GM21737 (cell line): ENCODE results near the gene PPP1R15A.
"Not testable (repeated sequence)": the region's sequence is repeated elsewhere in the genome, so short reads cannot be mapped to it uniquely, and the experiment has no call there.

Source experiments
- ATAC-seq: cut with Tn5 transposase; IDR thresholded peaks from one replicate; pipeline ENCODE4 v1.9.1; 2021; ENCODE audit warnings: mild to moderate bottlenecking, moderate library complexity; ENCODE audit not compliant: unreplicated experiment

The PPP1R15A gene

DNA sequence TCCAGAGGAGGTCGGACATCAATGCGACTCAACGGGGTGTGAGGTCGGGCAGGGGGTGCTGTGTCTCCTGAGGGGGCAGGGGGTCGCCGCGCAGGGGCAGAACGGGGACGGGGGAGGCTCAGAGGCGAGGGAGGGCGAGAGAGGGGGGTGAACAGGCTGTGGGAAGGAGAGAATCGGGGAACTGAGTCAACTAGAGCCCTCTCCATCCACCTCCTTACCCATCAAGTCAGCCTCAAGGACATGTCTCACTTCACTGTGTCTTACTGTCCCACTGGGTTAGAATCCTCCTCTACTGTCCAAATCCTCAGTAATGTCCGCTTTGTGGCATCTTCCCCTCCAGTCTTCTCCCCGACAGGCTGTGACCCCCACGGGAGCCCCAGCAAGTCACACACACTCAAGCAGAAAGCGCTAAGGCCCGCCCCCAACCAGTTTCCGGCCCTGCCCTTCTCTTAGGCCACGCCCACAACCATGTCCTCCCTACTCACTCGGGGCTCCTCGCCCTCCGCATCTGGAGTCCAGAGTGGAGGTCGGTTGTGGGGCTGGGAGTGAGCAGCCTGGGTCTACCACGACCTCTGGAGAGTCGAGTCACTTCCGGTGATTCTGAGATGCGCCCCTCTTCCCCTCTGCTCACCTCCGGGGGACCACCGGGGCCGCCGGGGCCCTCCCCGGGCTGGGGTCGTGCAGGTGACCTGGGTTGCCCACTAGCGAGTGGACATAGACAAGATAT lies 13.1 kb upstream of the PPP1R15A start:
- ATAC-seq = no peak

DNA sequence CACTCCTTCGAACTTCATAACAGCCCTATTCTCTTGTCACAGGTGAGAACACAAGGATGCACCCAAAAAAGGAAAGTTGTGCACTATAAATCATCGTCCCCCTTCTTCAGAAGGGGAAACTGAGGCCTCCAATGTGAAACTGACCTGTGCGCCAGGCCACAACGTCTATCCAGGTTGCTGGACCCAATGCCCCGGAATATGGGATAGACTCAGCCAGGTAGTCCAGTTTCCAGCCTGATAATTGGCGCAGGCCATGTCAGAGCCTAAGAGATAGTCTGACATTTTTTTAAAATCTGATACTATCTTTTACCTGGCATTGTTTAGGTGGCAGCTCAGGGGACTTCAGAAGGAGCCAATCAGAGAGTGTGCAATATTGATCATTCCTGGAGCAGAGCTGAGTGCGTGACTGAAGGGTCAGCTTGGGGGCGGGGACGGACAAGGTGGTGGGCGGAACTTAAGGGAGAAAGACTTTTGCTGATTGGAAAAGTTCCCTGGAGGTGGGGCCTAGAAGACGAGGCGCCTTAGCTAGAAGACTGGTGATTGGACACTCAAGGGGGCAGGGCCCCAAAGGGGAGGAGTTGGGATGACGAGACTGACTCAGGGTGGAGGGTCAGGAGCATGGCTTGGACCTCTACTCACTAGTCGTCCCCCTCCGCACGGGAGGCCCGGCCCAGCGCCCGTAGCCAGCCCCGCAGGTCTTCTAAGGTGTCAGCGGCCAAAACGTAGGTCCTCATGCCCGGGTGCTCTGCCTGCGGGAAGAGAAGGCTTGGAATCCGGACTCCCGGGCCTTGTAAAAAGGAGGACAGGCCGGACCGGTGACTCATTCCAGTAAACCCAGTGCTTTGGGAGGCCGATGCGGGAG lies 12.3 kb upstream of the PPP1R15A start:
- no peak for ATAC-seq

DNA sequence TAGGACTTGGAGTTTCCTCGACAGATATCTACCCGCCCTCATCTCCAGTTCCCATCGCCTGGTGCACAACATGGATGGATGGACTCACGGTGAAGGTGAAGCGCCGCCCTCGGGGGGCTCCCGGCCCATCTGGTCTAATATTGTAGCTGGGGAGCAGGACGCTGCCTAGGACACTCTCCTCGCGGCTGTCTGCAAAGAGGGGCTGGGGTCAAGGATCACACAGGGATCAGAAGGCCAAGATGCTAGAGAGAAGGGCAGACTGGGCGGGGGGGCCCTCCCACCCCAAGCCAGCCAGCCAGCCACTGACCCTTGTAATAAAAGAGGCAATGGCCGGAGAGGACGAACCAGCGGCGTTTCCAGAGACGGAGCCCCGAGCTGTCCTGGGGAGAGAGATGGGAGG lies 10.9 kb upstream of the PPP1R15A start:
- ATAC-seq = no peak

DNA sequence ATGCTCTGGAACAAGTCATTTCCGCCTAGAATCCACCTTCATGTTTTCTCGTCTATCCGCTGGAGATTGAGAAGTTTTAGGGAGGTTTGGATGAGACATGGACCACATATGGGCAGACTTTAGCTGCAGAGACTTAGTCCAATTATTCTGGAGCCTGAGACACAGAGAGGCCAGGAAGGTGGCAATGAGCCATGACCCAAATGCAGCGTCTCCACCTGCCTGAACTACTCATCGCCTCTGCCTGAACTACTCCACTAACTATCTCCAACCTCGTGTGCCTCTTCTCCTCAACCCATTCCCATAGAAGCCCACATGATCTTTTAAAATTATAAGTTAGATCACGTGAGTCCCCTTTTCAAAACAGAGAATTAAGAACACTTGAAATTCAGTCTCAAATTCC lies 9.4 kb upstream of the PPP1R15A start:
- ATAC-seq = no peak

DNA sequence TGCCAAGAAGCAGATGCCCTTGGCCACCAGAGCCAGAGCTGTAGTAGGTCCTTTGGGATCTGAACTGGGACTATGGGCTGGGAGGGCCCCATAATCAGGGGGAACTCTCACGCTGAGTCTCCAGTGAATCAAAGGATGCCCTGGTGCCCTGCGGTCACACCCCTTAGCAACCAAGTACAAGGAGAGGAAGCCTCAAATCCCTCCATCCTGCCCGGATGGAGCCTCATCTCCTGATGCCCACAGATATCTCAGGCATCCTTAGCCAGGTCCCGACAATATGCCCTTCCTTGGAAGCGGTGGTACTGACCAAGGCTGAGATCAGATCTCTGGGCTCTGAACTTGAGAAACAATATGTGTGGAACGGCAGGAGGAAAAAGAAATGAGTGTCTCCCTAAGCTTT lies 5.5 kb upstream of the PPP1R15A start:
- no peak for ATAC-seq

DNA sequence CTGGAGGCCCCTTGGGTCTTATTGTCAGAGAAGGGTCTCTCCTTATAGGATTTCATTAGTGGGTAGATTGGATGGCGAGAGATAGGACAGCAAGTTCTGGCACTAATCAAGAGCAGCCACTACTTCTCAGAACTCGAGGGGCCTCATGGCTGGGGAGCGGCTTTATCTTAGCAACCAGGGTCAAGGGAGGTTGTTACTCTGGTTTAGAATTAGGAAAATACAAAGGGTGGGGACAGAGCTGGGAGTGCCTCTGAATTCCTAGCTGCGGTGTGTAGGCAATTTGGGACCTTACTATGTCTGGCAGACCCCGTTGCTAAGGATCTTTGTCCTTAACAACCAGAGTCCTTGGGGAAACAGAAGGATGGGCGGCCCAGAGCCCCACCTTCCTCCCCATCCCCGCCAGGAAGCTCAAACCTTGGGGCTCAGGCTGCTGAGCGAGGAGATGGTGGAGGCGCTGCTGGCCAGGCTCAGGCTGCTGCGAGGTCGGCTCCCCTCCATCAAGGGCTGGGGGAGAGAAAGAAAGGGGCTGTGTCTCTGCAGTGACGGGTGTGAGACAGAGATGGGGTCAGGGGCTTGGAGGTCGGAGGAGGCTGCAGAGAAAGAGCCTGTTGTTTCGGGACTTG lies 5.0 kb upstream of the PPP1R15A start:
- no peak for ATAC-seq

DNA sequence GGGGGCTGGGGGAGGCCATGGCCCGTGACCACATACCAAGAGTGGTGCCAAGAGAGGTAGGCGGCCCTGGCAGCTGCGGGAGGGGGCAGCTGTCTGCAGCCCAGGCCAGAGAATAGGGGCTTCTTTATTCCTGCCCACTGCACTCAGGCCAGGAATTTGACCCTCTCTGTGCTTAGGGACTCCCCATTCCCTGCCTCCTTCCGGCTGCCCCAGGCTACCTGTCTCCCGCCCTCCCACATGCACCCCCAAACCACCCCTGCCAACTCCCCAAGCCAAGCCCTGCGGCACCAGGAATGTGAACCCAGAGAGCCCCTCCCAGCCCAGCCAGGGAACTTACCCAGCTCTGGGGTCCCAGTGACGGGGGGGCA lies 4.5 kb upstream of the PPP1R15A start:
- no peak for ATAC-seq

DNA sequence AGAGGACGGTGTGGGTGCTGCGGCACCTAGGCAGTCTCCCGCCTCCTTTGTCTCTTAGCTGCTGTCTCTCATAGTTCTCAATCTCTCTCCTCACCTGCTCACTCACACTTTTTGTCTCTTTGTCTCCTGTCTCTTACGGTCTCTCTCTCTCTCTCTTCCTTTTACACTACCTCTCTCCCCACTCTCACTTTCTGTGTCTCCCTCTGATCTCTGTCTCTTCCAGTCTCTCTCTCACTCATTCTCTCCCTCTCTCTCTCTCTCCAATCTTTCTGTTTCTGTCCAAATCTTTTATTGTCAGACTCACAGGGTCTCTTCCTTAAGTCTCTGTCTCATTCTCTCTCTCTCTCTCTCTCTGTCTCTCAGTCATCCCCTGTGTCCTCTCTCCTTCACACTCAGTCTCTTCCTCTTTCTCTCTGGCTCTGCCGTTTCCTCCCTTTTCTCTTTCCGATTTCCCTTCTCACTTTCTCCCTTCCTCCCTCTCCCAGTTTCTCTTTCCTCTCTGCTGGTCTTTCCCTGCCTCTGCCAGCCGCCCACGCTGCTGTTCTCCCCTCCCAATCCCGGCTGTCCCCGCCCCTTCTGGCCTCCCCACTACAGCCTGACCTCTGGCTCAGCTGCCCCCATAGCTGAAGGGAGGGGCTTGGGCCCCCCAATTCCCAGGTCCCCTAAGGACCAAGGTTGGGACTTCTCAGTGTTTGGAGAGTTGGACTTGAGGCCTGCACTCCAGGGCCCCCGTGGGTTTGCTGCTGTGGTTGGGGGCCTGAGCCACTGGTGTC lies 3.9 kb upstream of the PPP1R15A start, which contains the start of gene PLEKHA4:
Gene PLEKHA4 (minus strand): TSS at position 504 of the 773 bp plus-strand sequence. CDS start 997 bp downstream, outside the sequence.
- ATAC-seq = no peak

DNA sequence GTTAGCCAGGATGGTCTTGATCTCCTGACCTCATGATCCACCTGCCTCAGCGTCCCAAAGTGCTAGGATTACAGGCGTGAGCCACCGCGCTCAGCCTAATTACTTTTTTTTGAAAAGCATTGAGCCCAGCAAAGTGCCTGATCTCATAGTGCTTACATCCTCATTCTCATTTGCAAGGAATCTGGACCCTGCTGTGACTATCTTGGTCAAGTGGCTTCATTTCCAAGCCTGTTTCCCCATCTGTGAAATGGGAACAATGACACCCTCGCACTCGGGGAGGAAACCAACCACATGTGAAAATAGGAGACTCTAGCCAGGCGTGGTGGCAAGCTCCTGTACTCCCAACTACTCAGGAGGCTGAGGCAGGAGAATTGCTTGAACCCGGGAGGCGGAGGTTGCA lies 2.2 kb upstream of the PPP1R15A start:
- ATAC-seq = no peak

DNA sequence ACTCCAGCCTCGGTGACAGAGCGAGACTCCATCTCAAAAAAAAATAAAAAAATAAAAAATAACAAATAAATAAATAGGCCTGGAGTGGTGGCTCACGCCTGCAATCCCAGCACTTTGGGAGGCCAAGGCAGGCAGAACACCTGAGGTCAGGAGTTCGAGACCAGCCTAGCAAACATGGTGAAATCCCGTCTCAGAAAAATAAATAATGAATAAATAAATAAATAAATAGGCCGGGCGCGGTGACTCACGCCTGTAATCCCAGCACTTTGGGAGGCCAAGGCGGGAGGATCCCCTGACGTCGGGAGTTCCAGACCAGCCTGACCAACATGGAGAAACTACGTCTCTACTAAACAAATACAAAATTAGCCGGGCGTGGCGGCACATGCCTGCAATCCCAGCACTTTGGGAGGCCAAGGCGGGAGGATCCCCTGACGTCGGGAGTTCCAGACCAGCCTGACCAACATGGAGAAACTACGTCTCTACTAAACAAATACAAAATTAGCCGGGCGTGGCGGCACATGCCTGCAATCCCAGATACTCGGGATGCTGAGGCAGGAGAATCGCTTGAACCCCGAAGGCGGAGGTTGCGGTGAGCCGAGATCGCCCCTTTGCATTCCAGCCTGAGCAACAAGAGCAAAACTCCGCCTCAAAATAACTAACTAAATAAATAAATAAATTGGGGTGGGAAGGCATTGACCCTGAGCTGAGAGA lies 595 bp upstream of the PPP1R15A start:
- not testable (repeated sequence) for ATAC-seq

DNA sequence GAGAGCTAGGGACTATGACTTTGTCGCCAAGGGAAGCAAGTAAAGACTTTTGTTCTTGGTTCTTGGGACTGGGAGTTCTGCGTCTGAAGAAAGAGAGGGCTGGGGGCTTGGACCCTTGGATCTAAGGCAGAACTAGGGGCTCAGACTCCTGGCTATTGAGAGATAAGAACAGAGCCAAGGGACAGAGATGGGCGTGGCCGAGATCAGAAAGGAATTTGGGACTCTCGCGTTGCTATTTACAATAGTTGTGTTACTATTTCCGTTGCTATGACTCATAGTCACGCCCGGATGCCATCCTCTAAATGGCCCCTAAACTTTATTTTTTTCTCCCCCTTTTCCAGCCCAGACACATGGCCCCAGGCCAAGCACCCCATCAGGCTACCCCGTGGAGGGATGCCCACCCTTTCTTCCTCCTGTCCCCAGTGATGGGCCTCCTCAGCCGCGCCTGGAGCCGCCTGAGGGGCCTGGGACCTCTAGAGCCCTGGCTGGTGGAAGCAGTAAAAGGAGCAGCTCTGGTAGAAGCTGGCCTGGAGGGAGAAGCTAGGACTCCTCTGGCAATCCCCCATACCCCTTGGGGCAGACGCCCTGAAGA lies 759 bp downstream of the PPP1R15A start:
- no peak for ATAC-seq

DNA sequence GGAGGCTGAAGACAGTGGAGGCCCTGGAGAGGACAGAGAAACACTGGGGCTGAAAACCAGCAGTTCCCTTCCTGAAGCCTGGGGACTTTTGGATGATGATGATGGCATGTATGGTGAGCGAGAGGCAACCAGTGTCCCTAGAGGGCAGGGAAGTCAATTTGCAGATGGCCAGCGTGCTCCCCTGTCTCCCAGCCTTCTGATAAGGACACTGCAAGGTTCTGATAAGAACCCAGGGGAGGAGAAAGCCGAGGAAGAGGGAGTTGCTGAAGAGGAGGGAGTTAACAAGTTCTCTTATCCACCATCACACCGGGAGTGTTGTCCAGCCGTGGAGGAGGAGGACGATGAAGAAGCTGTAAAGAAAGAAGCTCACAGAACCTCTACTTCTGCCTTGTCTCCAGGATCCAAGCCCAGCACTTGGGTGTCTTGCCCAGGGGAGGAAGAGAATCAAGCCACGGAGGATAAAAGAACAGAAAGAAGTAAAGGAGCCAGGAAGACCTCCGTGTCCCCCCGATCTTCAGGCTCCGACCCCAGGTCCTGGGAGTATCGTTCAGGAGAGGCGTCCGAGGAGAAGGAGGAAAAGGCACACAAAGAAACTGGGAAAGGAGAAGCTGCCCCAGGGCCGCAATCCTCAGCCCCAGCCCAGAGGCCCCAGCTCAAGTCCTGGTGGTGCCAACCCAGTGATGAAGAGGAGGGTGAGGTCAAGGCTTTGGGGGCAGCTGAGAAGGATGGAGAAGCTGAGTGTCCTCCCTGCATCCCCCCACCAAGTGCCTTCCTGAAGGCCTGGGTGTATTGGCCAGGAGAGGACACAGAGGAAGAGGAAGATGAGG lies 1.5 kb downstream of the PPP1R15A start:
- no peak for ATAC-seq

DNA sequence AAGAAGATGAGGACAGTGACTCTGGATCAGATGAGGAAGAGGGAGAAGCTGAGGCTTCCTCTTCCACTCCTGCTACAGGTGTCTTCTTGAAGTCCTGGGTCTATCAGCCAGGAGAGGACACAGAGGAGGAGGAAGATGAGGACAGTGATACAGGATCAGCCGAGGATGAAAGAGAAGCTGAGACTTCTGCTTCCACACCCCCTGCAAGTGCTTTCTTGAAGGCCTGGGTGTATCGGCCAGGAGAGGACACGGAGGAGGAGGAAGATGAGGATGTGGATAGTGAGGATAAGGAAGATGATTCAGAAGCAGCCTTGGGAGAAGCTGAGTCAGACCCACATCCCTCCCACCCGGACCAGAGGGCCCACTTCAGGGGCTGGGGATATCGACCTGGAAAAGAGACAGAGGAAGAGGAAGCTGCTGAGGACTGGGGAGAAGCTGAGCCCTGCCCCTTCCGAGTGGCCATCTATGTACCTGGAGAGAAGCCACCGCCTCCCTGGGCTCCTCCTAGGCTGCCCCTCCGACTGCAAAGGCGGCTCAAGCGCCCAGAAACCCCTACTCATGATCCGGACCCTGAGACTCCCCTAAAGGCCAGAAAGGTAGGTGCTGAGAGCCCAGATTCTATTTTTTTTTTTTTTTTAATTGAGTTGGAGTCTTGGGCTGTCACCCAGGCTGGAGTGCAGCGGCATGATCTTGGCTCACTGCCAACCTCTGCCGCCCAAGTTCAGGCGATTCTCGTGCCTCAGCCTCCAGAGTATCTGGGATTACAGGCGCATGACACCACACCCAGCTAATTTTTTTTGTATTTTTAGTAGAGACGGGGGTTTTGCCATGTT lies 2.3 kb downstream of the PPP1R15A start:
- ATAC-seq = no peak

DNA sequence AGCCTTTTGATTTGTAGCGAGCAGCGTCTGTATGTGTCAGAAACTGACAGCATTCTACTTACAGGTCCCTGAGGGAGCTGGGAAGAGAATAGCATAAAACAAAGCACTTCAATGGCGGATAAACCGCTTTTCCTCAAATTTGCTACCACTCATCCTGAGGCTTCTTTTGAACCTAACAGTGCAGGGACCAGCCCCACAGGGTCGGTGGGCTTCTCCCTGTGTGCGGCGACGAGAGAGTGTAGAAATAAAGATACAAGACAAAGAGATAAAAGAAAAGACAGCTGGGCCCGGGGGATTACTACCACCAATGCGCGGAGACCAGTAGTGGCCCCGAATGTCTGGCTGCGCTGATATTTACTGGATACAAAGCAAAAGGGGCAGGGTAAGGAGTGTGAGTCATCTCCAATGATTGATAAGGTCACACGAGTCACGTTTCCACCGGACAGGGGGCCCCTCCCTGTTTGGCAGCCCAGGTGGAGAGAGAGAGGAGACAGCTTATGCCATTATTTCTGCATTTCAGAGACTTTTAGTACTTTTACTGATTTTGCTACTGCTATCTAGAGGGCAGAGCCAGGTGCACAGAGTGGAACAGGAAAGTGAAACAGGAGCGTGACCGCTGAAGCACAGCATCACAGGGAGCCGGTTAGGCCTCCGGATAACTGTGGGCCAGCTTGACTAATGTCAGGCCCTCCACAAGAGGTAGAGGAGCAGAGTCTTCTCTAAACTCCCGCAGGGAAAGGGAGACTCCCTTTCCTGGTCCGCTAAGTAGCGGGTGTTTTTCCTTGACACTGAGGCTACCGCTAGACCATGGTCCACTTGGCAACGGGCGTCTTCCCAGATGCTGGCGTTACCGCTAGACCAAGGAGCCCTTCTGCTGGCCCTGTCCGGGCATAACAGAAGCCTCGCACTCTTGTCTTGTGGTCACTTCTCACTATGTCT lies 4.1 kb downstream of the PPP1R15A start:
- not testable (repeated sequence) for ATAC-seq

DNA sequence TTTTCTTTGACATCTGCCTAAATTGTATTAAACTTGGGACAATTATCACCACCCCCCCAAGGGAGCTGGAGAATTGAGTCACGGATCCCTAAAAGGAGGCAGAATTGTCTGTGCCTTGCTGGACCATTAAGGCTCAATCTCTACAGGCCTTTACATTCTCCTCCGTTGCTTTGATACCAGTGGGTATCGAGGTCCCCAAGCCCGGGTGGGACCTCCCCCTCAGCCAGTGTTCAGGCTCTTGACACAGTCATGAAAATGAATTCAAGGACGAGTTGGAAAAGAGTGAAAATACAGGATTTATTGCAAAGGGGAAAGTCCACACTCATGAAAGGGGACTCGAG lies 5.6 kb downstream of the PPP1R15A start:
- no peak for ATAC-seq

DNA sequence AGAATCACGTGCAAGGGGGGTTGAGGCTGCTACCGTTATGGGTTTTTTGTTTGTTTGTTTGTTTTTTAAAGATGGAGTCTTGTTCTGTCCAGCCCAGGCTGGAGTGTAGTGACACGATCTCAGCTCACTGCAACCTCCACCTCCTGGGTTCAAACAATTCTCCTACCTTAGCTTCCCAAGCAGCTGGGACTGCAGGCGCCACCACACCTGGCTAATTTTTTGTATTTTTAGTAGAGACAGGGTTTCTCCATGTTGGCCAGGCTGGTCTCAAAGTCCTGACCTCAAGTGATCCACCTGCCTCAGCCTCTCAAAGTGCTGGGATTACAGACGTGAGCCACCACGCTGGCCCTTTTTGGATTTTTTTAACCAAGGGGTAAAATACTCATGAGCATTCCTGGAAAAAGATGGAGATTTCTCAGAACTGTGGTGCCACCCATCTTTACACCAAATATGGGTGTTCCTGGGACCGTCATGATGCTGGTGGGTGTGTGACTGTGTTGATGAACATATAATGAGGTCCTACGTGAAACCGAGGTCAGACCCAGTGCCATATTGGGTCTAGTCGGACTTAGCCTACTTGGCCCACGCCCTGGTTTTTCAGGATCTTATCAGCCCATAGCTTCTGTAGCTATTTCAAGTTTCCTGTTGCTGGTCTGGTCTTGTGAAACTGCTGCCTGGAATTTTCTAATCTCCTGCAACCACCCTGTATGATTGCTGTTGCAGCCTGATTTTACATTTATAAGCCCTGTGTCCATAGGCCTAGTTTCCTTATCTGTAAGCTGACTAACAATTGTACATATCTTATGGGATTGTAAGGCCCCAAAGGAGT lies 6.2 kb downstream of the PPP1R15A start:
- no peak for ATAC-seq
